GM06990 (cell line): ENCODE measurements around the gene NECTIN1.
A peak's percentile ranks its signal among the peaks of the same experiment; 100 is the strongest.

Experiments used
- DNase-seq: peaks from one replicate; pipeline ENCODE4 v3.0.0-alpha.2; 2011; ENCODE audit not compliant: insufficient read length; ENCODE audit errors: extremely low read depth
- H3K27me3 ChIP-seq: replicated peaks from 2 replicates; pipeline ENCODE4 v1.6.0; 2011; ENCODE audit warnings: low read length; ENCODE audit not compliant: control insufficient read depth, insufficient read depth
- H3K36me3 ChIP-seq: 2 replicates; pipeline ENCODE4 v1.5.1; 2011; ENCODE audit warnings: low read length; ENCODE audit not compliant: control insufficient read depth, insufficient read depth
- H3K4me3 ChIP-seq: replicated peaks from 2 replicates; pipeline ENCODE4 v1.5.1; 2011; ENCODE audit warnings: low read depth, mild to moderate bottlenecking, control low read depth, low read length
- CTCF ChIP-seq: IDR thresholded peaks from 2 replicates; pipeline ENCODE4 v1.5.1; 2011; ENCODE audit warnings: low read length, control low read depth, mild to moderate bottlenecking, inconsistent platforms; ENCODE audit not compliant: insufficient read depth, poor library complexity, severe bottlenecking

NECTIN1 gene

GRCh38 chr11:119752946-119753345 lies 23.9 kb upstream of the NECTIN1 start:
- Histone ChIP-seq H3K36me3 (no peaks in the 10 kb centered on the region), H3K4me3 (peak overlapping the region; percentile 72), H3K27me3 (no peaks in the 10 kb centered on the region)
- DNase-seq: no peak
- no peak for TF ChIP-seq CTCF

- Histone ChIP-seq H3K27me3 (no peaks in the 10 kb centered on the region), H3K4me3 (peak overlapping the region; percentile 72), H3K36me3 (no peaks in the 10 kb centered on the region)
- DNase-seq: no peak
- TF ChIP-seq CTCF: no peak
These were observed 23.4 kb upstream of the NECTIN1 start for GRCh38 chr11:119752345-119752871.

- TF ChIP-seq CTCF: no peak
- Histone ChIP-seq H3K27me3 (no peaks in the 10 kb centered on the region), H3K4me3 (no peak overlapping the region), H3K36me3 (no peaks in the 10 kb centered on the region)
- no peak for DNase-seq
These were observed 21.1 kb upstream of the NECTIN1 start for GRCh38 chr11:119750056-119750455.

- Histone ChIP-seq H3K36me3 (no peaks in the 10 kb centered on the region), H3K4me3 (no peak overlapping the region), H3K27me3 (no peaks in the 10 kb centered on the region)
- TF ChIP-seq CTCF: no peak
- no peak for DNase-seq
These were observed 20.1 kb upstream of the NECTIN1 start for GRCh38 chr11:119749006-119749565.

GRCh38 chr11:119747868-119748660 lies 19.1 kb upstream of the NECTIN1 start:
- Histone ChIP-seq H3K4me3 (no peak overlapping the region), H3K27me3 (no peaks in the 10 kb centered on the region), H3K36me3 (no peaks in the 10 kb centered on the region)
- TF ChIP-seq CTCF: no peak
- no peak for DNase-seq
